DND-41 (cell line): ENCODE data around the gene TMCO4.

Source experiments
- EZH2 ChIP-seq: IDR thresholded peaks from 3 replicates; pipeline ENCODE4 v1.6.1; 2012; ENCODE audit warnings: borderline replicate concordance, low read depth, mild to moderate bottlenecking, moderate library complexity, low read length, inconsistent platforms; ENCODE audit not compliant: severe bottlenecking
- TF ChIP-seq, protein P1 (sequence below): IDR thresholded peaks from 2 replicates; pipeline ENCODE4 v1.5.1; 2012; ENCODE audit warnings: borderline replicate concordance, low read length, moderate library complexity, mild to moderate bottlenecking; ENCODE audit not compliant: poor library complexity, severe bottlenecking; ENCODE audit errors: extremely low read depth

GRCh38 chr1:19651141-19651737 is 148.5 kb downstream of the TMCO4 start:
- no peak for TF ChIP-seq EZH2
- TF ChIP-seq, protein P1, sequence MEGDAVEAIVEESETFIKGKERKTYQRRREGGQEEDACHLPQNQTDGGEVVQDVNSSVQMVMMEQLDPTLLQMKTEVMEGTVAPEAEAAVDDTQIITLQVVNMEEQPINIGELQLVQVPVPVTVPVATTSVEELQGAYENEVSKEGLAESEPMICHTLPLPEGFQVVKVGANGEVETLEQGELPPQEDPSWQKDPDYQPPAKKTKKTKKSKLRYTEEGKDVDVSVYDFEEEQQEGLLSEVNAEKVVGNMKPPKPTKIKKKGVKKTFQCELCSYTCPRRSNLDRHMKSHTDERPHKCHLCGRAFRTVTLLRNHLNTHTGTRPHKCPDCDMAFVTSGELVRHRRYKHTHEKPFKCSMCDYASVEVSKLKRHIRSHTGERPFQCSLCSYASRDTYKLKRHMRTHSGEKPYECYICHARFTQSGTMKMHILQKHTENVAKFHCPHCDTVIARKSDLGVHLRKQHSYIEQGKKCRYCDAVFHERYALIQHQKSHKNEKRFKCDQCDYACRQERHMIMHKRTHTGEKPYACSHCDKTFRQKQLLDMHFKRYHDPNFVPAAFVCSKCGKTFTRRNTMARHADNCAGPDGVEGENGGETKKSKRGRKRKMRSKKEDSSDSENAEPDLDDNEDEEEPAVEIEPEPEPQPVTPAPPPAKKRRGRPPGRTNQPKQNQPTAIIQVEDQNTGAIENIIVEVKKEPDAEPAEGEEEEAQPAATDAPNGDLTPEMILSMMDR, result peak; percentile 68
